ENCODE measurements around the gene INMT.
"Not testable (repeated sequence)": the region's sequence is repeated elsewhere in the genome, so short reads cannot be mapped to it uniquely, and the experiment has no call there.

INMT gene

DNA sequence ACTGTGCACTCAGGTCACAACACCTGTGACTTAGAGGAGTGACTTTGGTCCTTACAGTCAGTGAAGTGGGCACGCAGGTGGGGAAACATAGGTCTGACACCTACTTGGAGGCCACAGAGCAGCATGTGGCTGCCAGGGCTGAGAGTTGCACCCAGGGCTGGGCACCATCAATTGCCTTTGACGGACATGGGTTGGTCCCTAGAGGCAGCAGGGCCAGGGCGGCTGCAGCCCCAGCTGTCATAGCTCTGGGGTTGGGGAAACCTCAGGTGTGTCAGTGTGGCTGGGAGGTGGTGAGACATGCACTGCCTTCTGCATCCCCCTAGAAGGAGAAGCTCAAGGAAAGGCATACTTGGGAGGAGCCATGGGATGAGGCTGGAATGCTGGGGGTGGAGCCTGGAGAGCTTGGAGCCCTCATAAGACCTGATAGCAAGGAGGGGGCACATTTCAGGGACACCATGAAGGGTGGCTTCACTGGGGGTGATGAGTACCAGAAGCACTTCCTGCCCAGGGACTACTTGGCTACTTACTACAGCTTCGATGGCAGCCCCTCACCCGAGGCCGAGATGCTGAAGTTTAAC, at the start of gene INMT:
Gene INMT, plus strand, starts transcription at position 440 of the 578 bp plus-strand sequence. Its CDS starts 16 bp downstream, at position 456.
- no peak for DNase-seq (ENCODE audit: low read depth in 2 of 2, low spot score in 1 of 2)

DNA sequence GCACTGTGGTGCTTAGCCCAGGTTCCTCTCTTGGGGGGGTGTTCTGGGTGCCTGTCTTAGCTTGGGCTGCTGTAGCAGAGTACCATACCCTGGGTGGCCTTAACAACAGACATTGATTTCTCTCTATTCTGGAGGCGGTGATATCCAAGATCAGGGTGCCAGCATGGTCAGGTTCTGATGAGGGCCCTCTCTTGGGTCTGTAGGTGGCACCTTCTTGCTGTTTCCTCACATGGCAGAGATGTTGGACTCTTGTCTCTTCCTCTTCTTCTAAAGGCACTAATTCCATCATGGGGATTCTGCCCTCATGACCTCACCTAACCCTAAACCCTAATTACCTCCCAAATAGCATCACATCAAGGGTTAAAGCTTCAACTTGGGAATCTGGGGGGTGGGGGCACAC, 49.7 kb upstream of the INMT start:
- no peak for DNase-seq (ENCODE audit: low read depth in 2 of 2, low spot score in 1 of 2)

GRCh38 chr7:30703756-30704155, 48.2 kb upstream of the INMT start:
- no peak for DNase-seq (ENCODE audit: low read depth in 2 of 2, low spot score in 1 of 2)

DNA sequence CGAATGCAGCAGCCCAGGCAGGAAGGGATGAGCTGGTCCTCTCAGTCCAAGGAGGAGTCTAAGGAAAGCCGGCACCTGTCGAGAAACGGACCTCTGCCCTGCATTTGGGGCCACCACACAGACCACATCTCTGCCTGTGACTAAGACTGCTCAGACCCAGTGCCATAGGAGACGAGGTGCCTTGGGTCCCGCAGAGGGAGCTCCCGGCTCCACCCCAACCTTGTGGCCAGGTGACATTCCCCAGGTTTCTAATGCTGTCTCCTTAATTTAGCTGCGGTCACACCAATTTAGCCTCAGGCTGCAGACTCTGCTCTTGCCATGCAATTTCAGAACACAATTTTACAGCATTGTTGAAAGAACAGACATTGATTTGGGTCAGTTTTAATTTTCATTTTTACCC, 46.9 kb upstream of the INMT start:
- no peak for DNase-seq (ENCODE audit: low read depth in 2 of 2, low spot score in 1 of 2)

DNA sequence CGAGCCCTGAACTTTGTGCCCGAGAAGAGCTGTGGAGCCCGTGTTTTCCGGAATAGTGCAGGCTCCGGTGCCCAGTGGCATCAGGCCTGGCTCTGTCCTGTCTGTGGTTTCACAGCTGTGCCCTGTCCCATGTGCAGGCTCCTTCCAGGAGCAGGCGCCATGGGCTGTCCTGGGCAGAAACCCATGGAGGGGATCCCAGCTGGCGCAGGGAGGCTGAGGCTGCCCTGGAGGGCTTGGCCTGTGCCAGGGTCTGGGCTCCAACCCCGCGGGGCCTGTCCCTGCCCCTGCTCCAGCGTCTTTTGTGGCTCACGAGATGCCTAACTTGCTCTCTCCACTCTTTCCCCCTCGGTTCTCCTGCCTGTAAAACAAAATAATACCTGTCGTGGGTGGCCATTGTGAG, 46.3 kb upstream of the INMT start:
- no peak for DNase-seq (ENCODE audit: low read depth in 2 of 2, low spot score in 1 of 2)

DNA sequence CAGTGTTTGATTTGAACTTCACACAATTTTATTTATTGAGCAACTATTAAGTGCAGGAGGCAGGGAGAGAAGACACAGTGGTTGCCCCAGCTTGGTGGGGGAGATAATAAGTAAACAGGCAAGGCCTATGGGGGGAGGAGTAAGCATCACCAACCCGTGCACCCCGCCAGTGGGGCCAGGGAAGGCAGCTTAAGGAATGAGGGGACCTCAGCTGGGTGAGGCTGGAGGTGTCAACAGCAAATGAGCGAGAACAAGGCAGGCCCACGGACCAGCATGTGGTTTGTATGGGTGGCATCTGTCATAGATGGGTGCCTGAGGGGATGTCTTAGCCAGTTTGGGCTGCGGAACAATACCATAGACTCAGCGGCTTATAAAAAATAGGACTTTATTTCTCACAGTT, 45.6 kb upstream of the INMT start:
- no peak for DNase-seq (ENCODE audit: low read depth in 2 of 2, low spot score in 1 of 2)

DNA sequence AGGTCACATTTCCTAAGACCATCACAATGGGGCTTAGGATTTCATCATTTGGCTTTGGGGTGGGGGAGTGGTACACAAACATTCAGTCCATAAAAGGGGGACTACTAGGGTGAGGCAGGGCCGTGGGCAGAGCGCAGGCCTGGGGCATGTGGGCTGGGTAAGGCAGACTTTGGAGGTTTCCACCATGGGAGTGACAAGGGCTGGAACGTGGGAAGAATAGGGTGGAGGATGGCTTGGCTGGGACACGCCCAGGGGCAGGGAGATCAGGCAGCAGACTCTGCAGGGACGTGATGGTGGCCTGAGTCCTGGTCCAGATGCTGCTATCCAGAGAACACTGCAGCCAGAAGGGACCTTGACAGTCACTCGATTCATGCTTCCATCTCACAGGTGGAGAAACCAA, 45.0 kb upstream of the INMT start:
- no peak for DNase-seq (ENCODE audit: low read depth in 2 of 2, low spot score in 1 of 2)

DNA sequence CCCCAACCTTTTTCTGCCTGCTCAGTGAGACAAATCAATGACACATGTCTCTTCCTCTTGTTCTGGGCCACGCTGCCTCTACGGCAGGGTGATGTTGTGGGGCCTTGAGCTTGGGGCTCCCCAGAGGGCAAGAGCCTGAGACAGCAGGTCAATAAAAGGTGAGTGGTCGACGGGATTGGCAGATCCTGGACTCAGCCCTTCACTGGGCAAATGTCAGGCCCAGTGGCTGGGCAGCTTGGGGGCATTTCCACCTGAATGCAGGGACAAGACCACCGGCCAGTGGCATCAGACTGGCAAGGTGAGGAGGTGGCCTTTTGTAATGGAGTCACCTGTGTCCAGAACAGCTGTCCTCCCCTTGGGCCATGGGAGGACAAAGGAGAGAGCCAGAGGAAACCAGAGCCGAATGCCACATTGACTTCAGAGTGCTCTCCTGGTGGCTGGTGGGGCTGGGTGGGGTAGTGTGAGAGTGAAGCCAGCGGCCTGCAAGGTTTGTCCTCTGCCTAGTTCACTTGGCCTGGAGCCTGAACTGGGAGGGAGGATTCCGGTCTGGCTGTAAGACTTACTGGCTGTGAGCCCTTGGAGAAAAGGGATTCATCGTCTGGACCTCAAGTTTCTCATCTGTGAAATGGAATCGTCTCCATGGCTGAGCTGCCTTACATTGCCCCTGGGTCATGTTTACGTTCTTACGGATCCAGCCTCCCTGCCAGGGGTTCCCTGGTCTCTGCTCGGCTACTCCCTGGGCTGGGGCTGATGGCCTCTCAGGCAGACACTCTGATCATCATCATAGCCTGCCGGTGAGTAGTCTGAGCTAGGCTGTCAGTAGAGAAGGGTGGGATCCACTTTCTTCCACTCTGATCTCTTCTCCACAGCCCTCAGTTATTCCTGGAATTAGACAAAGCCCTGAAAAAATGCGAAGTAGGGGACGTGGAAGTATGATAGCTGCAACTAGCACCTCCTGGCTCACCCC, 44.3 kb upstream of the INMT start:
- DNase-seq (ENCODE audit: low read depth in 2 of 2, low spot score in 1 of 2): no peak

DNA sequence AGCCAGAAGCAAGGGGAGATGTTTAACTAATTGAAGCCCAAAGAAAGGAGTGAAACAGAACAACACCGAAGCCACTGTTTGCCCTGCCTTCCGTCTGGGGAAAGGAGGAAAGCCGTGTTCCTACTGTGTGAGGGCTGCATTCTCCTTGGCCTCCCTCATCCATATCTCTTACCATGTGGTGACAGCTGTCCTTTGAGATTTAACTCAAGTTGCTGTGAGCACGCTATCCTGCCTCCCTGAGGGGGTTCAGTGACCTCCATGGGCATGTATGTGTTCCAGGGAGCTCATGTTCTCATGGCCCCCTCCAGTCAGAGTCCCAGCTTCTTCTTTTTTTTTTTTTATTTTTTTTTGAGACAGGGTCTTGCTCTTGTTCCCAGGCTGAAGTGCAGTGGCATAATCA, 43.5 kb upstream of the INMT start:
- DNase-seq (ENCODE audit: low read depth in 2 of 2, low spot score in 1 of 2): no peak

DNA sequence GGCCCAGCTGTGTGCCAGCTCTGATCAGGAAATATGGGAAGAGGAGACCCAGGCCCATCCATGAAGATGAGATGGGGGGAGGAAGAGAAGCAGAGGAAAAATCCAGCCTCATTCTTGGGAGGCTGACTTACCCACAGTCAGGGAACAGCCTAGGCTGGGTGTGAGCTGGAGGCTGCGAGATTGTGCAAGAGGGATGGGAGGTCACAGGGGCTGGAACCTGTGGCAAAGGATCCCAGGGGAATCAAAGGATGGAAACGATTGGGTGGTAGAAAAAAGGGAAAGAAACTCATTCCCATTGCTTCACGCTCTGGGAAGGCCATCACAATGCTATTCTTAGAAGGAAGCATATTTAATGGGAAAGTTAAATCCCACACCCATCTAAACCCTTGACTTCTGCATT, 43.0 kb upstream of the INMT start:
- DNase-seq (ENCODE audit: low read depth in 2 of 2, low spot score in 1 of 2): no peak

DNA sequence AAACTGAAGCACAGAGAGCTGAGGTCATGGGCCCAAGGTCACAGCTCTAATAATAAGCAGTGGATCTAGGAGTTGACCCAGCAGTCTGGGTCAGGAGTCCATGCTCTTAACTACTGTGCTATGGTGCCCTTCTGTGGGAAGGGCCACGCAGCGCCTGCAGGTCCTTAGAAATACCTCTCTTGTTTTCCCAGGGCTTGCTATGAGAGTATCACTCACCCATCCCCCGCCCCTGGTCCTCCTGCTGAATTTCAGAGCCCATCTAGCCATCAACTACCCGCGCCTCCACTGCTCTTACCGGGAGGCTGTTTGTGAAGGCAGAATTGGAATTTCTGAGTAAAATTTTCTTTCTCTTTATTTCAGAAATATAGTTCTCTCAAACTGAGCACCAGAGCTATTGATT, 42.4 kb upstream of the INMT start:
- no peak for DNase-seq (ENCODE audit: low read depth in 2 of 2, low spot score in 1 of 2)

GRCh38 chr7:30710669-30711068, 41.3 kb upstream of the INMT start:
- no peak for DNase-seq (ENCODE audit: low read depth in 2 of 2, low spot score in 1 of 2)

- no peak for DNase-seq (ENCODE audit: low read depth in 2 of 2, low spot score in 1 of 2)
These were observed 38.5 kb upstream of the INMT start for GRCh38 chr7:30713392-30713791.

- DNase-seq (ENCODE audit: low read depth in 2 of 2, low spot score in 1 of 2): no peak
These were observed 37.8 kb upstream of the INMT start for GRCh38 chr7:30714129-30714528.

- no peak for DNase-seq (ENCODE audit: low read depth in 2 of 2, low spot score in 1 of 2)
These were observed 34.8 kb upstream of the INMT start for GRCh38 chr7:30717181-30717580.

GRCh38 chr7:30719434-30719833, 32.5 kb upstream of the INMT start:
- not testable (repeated sequence) for DNase-seq (ENCODE audit: low read depth in 2 of 2, low spot score in 1 of 2)

GRCh38 chr7:30721211-30721610, 30.7 kb upstream of the INMT start:
- DNase-seq (ENCODE audit: low read depth in 2 of 2, low spot score in 1 of 2): no peak

DNA sequence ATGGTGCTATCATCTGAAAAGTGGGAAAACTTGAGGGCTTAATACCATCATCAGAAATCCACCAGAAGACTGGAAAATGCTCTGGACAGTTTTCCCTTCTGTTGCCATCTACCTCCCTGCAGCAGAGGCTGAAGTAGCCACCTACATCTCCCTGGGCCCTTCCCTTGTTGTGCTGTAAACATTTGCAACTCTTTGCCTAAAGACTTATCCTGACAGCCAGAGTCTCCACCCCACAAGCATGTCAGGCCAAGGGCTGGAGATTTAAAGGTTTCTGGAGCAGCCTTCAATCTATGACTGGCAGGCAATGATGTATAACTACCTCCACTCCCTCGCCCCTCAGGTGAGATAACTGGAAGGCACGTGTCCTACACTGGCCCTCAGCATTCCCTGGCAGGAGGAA, 29.7 kb upstream of the INMT start:
- no peak for DNase-seq (ENCODE audit: low read depth in 2 of 2, low spot score in 1 of 2)

GRCh38 chr7:30722671-30723070, 29.3 kb upstream of the INMT start:
- DNase-seq (ENCODE audit: low read depth in 2 of 2, low spot score in 1 of 2): no peak

GRCh38 chr7:30723776-30724175, 28.2 kb upstream of the INMT start:
- no peak for DNase-seq (ENCODE audit: low read depth in 2 of 2, low spot score in 1 of 2)

GRCh38 chr7:30726296-30727006, 25.5 kb upstream of the INMT start:
- DNase-seq (ENCODE audit: low read depth in 2 of 2, low spot score in 1 of 2): no peak

Measured in stimulated activated CD8-positive, alpha-beta memory T cell treated with anti-CD3 and anti-CD28 coated beads, Interleukin-4, amount 100 ng/mL, for 4 hours (primary cell).